T-helper 1 cell treated with Interleukin-12 subunit alpha and Interleukin-12 subunit beta and Interleukin-4 antibody, amounts not matched to agents 30 ng/mL and 1 ng/mL, for 36 hours (primary cell): ENCODE measurements around the gene IL15. TPM values are rescaled to one million over a fixed set of nuclear protein-coding genes. Genes with fewer than 3 reads are reported as not detected.
"Not testable (repeated sequence)": the region's sequence is repeated elsewhere in the genome, so short reads cannot be mapped to it uniquely, and the experiment has no call there.

Source experiments
- intact Hi-C: fragments of 100-400 bp; cut with micrococcal nuclease; formaldehyde crosslinking; loops from one replicate; pipeline ENCODE4 v1.15.1; 2024
- total RNA-seq: library from RNA; stranded (reverse); gene quantifications from 2 replicates; pipeline ENCODE4 v1.2.3, GENCODE V29; 2022

IL15 gene
- 3.8 and 4.0 TPM in 2 replicates for total RNA-seq

DNA sequence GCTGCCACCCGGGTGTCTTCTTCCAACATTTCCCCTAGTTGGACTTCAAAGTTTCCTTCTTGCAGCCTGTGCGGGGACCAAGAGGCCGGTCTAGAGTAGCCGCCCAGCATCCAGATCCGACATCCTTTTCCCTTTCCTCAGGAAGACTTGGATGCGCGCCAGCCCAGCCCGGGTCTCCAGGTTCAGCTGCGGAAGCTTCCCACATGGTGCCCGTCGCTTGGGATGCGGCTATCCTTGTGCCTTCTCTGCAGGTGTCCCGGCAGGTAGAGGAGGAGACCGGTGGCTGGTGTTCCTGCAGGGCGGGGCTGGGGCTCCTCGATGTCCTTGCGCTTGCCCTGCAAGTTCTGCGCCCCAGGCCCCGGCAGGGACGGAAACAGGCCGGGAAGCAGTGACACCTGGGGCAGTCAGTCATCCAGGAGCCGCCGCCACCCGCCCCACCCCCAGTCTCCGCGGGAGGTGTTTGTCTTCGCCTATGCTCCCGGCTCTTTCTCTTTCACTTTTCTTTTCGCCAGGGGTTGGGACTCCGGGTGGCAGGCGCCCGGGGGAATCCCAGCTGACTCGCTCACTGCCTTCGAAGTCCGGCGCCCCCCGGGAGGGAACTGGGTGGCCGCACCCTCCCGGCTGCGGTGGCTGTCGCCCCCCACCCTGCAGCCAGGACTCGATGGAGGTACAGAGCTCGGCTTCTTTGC, at the start of gene IL15:
TSS of gene IL15 (plus strand) at position 502 of the 689 bp plus-strand sequence. CDS start 82,882 bp downstream, outside the sequence.
- intact Hi-C loops, result loop anchor here (1.0 to 10.0 kb wide), 10 partner anchors 136 to 1877 kb away; partner anchors contain the start of genes ELMOD2, INPP4B, SCOC and SMARCA5

DNA sequence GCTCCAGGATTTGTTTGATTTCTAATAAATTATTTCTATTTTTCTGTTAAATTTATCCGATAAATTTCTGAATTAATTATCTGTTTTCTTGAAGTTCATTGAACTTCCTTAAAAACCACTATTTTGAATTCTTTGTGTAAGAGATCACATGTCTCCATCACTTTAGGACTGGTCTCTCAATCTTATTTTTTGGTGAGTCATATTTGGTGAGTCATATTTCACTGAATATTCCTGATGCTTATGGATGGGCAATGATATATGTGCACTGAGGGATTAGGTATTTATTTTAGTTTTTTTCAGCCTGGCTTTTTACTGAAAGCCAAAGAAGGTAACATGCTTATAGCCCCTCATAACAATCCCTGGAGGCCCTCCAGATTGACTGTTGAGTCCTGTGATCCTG, 48.5 kb upstream of the IL15 start:
- intact Hi-C loops, result no loop called here

GRCh38 chr4:141595531-141595930, 40.9 kb upstream of the IL15 start:
- intact Hi-C loops, result no loop called here

- intact Hi-C loops, result no loop called here
These were observed 36.5 kb upstream of the IL15 start for GRCh38 chr4:141599853-141600252.

GRCh38 chr4:141604683-141605082, 31.7 kb upstream of the IL15 start:
- intact Hi-C loops, result not testable (repeated sequence)

GRCh38 chr4:141605425-141605856, 30.9 kb upstream of the IL15 start:
- intact Hi-C loops, result no loop called here

DNA sequence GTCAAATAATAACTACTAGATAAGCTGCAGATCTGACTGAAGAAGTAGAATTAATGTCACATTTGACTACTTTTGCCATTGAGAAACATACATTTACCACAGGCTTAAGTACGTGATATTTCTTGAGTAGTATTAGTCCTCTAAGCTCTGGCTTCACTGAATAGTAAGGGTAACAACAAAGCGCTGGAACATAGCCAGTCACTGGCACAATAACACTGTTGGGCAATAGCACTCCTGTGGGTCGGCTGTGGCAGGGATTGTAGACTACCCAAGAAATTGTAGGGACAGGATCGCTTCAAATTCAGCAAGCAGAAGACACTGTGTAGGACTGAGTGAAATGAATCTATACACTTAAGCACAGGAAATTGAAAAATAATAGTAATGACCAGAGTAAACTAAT, 27.1 kb upstream of the IL15 start:
- intact Hi-C loops, result no loop called here

DNA sequence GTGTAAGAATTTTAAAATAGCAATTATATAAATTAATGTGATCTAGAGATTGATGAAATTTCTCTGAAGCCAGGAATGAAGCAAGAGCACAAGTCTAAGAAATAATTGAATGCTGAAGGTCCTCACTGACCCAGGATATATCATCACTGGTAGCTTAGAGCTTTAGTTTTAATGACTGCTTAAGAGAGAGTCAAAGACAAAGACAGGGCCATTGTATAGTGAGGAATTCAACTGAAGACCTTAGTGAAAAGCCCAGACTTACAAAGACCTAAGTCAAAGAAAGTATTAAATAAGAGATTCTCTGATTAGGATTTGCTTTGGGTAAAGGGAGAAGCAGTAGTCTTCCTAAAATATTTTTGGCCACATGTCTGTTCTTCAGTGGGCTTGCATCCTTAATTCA, 26.0 kb upstream of the IL15 start:
- intact Hi-C loops, result no loop called here

DNA sequence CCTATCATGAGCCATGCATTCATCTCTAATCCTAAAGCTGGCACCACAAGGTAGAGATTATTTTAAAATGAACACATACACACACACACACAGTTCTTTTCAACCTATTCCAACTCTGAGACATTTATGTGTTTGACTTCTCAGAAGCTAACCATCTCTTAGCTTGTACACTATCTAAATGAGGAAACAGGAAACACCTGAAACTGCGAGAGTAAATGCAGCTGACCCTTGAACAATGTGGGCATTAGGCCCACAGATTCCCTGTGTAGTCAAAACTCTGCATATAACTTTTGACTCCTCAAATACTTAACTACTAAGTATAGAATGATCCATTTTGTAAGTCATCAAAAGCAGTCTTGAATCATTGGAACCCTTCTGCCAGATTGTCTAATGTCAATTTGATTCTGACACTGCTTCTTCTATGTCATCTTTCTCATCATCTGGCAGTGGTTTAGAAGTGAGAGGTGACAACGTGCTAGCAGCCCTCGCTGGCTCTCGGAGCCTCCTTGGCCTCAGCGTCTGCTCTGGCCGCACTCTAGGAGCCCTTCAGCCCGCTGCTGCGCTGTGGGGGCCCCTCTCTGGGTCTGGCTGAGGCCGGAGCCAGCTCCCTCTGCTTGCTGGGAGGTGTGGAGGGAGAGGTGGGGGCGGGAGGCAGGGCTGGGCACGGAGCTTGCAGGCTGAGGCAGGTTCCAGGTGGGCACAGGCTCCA, 21.4 kb upstream of the IL15 start:
- intact Hi-C loops, result no loop called here

DNA sequence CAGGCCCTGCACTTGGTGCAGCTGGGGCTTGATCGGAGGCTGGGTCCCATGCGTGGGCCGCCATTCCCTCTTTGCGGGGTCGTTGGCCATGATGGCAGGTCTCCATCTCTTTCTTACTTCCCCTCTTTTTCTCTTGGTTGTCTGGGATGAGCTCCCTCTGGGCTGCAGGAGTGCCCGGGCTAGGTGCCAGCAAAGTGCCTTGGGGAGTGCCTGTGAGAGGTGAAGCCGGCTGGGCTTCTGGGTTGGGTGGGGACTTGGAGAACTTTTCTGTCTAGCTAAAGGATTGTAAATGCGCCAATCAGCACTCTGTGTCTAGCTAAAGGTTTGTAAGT, 20.8 kb upstream of the IL15 start:
- intact Hi-C loops, result not testable (repeated sequence)

DNA sequence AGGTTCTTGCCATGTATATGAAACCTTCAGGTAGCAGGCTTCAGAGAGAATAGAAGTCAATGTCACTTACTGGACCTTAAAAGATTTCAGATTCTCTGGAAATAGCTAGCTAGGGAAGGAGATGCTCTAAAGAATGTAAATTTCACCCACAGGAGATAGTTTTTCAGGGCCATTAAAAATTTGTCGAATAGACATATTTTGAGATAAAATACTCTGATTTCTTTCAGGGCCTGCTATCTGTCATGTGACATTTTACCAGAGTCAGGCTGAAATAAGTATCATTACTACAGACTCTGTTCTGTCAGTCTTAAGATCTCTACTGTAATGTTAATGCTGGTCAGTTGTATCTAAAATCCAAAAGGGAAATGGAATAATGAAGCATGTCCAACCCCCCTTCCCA, 15.7 kb upstream of the IL15 start:
- intact Hi-C loops, result no loop called here

GRCh38 chr4:141625023-141625422, 11.4 kb upstream of the IL15 start:
- intact Hi-C loops, result no loop called here

GRCh38 chr4:141630854-141631253, 5.5 kb upstream of the IL15 start:
- intact Hi-C loops, result loop anchor here (10.0 kb wide), 2 partner anchors 724 to 1256 kb away; partner anchors contain the start of gene SCOC

DNA sequence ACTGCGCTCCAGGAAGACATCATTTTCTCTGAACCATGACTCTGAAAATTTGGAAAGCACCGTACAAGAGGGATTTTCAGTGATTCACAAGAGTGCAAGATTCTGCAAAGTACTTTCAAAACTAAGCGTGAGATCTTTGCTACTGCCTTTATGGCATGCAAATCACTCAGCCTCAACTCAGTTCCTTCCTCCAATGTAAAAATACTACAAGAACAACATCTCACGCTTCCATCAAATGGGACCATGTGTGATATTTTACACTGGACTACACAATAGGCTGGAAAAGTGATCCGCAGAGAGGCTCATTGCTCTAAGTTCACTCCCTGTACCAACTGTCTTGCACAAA, 674 bp upstream of the IL15 start:
- intact Hi-C loops, result loop anchor here (1.0 to 10.0 kb wide), 10 partner anchors 137 to 1878 kb away; partner anchors contain the start of genes ELMOD2, INPP4B, SCOC and SMARCA5

DNA sequence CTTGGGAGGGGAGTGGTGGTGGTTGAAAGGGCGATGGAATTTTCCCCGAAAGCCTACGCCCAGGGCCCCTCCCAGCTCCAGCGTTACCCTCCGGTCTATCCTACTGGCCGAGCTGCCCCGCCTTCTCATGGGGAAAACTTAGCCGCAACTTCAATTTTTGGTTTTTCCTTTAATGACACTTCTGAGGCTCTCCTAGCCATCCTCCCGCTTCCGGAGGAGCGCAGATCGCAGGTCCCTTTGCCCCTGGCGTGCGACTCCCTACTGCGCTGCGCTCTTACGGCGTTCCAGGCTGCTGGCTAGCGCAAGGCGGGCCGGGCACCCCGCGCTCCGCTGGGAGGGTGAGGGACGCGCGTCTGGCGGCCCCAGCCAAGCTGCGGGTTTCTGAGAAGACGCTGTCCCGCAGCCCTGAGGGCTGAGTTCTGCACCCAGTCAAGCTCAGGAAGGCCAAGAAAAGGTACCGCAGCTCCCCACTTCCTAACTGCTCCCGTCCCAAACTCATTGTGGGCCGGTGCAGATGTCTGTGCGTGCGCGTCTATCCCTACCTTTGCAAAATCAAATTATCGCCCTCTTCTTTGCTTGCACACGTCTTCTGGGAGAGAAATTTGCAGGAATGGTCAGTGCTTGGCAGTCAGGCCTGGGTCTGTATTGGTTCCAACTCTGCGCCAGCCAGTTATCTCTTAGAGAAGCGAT, 533 bp downstream of the IL15 start:
- intact Hi-C loops, result loop anchor here (1.0 to 10.0 kb wide), 10 partner anchors 135 to 1876 kb away; partner anchors contain the start of genes ELMOD2, INPP4B, SCOC and SMARCA5

- intact Hi-C loops, result loop anchor here (2.0 to 10.0 kb wide), 9 partner anchors 135 to 1547 kb away; partner anchors contain the start of genes ELMOD2, INPP4B, SCOC and USP38
These were observed 1.2 kb downstream of the IL15 start for GRCh38 chr4:141637565-141637964.

DNA sequence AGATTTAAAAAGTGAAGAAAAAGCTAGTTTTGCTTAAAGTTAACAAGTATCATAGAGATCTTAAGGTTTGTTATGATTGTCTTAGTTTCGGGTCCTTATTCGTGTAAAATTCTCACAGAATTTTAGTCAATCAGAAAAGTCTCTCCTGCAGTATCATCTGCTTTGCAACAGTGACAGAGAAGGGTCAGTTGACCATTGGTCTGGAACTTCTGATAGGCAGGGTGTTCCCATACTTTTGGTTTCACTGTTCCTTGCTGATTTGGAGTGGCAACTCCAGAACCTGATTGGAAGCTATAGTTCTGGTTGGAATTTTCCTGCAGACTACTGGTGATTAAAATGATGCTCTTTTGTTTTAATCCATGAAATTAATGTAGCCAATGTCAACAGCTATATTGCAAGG, 1.8 kb downstream of the IL15 start:
- intact Hi-C loops, result loop anchor here (5.0 to 10.0 kb wide), 5 partner anchors 134 to 1263 kb away; partner anchors contain the start of gene SCOC

DNA sequence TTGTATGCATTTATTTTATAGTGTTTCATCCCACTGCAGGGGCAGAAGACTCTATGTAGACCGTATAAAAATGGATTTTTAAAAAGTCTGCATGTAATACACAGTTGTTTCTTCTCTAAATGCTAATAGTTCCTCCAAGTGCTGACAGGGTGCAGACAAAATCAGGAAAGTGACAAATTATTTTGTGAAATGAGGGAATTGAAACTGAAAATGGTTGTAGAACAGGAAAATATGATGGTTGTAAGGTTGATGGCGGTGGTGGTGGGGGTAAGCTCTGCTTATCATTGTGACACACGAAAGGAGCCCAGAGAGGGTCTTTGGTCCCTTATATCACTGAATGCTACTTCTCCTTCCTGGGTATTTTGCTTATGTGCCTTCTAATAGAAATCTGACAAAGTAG, 4.3 kb downstream of the IL15 start:
- intact Hi-C loops, result no loop called here

DNA sequence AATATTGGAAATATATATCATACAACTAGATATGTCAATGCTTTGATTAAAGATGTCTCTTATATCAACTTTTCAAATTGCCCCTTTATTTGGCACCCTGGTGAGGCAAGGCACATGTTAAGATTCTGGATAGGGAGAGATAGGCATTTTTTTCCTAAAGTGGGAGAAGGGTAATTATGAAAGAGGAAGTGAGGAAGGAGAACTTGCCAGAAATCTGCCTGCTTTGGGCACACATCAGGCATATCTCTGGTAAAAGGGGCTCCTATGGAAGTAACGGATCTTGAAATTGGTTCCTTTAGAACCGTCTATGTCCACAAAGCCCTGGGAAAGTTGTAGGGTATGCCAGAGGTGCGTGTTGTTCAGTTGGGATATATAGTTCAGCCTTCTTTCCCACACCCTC, 5.7 kb downstream of the IL15 start:
- intact Hi-C loops, result no loop called here

GRCh38 chr4:141642711-141643110, 6.3 kb downstream of the IL15 start:
- intact Hi-C loops, result no loop called here

- intact Hi-C loops, result no loop called here
These were observed 7.2 kb downstream of the IL15 start for GRCh38 chr4:141643557-141643956.
